Large intestine (tissue), 3 donors: Measurements from ENCODE around the gene DIO3. TPM values are rescaled to one million over a fixed set of nuclear protein-coding genes. Genes with fewer than 3 reads are reported as not detected.

Source experiments
- DNase-seq, 2 donors: peaks; one replicate each; pipeline versions ENCODE4 v3.0.0 to v3.0.0-alpha.2; 2013
- H3K27ac ChIP-seq: one replicate; pipeline ENCODE4 v1.5.1; 2013; ENCODE audit warnings: low read length
- H3K27me3 ChIP-seq: 2 replicates; pipeline ENCODE4 v1.6.1; 2013; ENCODE audit warnings: low read length; ENCODE audit not compliant: control insufficient read depth, insufficient read depth
- H3K36me3 ChIP-seq: 2 replicates; pipeline ENCODE4 v1.6.1; 2013; ENCODE audit warnings: low read length; ENCODE audit not compliant: control insufficient read depth, insufficient read depth
- H3K4me1 ChIP-seq: one replicate; pipeline ENCODE4 v1.6.1; 2013; ENCODE audit warnings: low read length; ENCODE audit not compliant: control insufficient read depth, insufficient read depth
- H3K4me3 ChIP-seq: one replicate; pipeline ENCODE4 v1.5.1; 2013; ENCODE audit warnings: low read length
- H3K9me3 ChIP-seq: one replicate; pipeline ENCODE4 v1.6.1; 2013; ENCODE audit warnings: mild to moderate bottlenecking, low read depth, low read length, moderate library complexity; ENCODE audit not compliant: control insufficient read depth
- WGBS: methylation state at CpG from one replicate; pipeline ENCODE4 v1.1.5; 2013; ENCODE audit warnings: low lambda C conversion rate; ENCODE audit not compliant: insufficient coverage; 5-methylcytosine and 5-hydroxymethylcytosine counted together
- polyA plus RNA-seq: library from polyadenylated mRNA; unstranded; fragments of 120-200 nt; gene quantifications from one replicate; pipeline ENCODE4 v1.2.1, GENCODE V29; 2013

Gene DIO3
- polyA plus RNA-seq, 1 donor, result 5.9 TPM

GRCh38 chr14:101581806-101582205 lies 20.5 kb downstream of the DIO3 start:
- WGBS, result no CpG with 5 or more reads among the region's 9 CpGs

GRCh38 chr14:101582294-101582693 lies 21.0 kb downstream of the DIO3 start:
- no CpG with 5 or more reads among the region's 5 CpGs for WGBS
- no peaks in the 10 kb centered on the region for H3K4me1 ChIP-seq
- no peaks in the 10 kb centered on the region for H3K36me3 ChIP-seq

More at GRCh38 chr14:101581806-101582205, 20.5 kb downstream of the DIO3 start:
- no peaks in the 10 kb centered on the region for H3K36me3 ChIP-seq
- H3K27ac ChIP-seq, result no peak overlapping the region
- DNase-seq, result no peak
- H3K27me3 ChIP-seq, result peaks cover 3% of the 10 kb centered on the region
- H3K4me1 ChIP-seq, result no peaks in the 10 kb centered on the region
- H3K4me3 ChIP-seq, result no peak overlapping the region
- H3K9me3 ChIP-seq, result peaks cover 4% of the 10 kb centered on the region

DNA sequence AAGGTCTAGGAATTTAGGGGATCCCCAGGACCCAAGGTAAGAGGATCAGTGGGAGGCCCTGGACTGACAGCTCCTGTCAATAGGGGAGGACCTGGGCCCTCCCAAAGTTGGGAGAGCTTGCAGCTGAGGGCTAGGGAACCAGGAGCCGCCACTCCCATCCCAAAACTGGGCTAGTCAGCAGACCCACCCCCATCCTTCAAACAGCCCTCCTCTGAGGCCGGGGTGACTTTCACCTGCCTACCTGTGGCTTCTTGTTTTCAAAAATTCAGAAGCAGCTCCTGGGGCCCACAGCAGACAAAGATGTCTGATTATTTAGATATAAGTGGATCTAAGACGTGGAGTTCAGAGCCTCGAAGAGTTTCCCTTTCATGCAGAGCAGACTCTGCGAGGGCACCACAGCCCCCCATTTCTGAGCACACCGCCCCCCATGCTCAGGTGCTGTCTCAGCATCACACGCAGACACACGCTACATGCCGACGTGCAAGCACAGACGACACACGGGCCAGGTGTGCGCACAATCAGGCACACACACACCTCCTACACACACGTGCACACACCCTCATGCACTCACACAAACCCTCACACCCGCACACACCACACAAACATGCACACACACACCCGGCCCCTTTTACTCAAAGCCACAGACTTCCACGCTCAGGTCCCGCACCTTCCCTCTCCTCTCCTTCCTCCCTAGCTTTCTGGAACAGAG lies 21.9 kb downstream of the DIO3 start:
- peaks cover 4% of the 10 kb centered on the region for H3K9me3 ChIP-seq
- no CpG with 5 or more reads among the region's 18 CpGs for WGBS
- DNase-seq, result no peak
- no peak overlapping the region for H3K4me3 ChIP-seq
- no peak overlapping the region for H3K27ac ChIP-seq
- peaks cover 3% of the 10 kb centered on the region for H3K27me3 ChIP-seq
- H3K36me3 ChIP-seq, result no peaks in the 10 kb centered on the region
- H3K4me1 ChIP-seq, result no peaks in the 10 kb centered on the region

More at GRCh38 chr14:101582294-101582693, 21.0 kb downstream of the DIO3 start:
- no peak for DNase-seq
- Histone ChIP-seq H3K9me3 (peaks cover 4% of the 10 kb centered on the region), H3K27ac (no peak overlapping the region), H3K4me3 (no peak overlapping the region), H3K27me3 (peaks cover 3% of the 10 kb centered on the region)

DNA sequence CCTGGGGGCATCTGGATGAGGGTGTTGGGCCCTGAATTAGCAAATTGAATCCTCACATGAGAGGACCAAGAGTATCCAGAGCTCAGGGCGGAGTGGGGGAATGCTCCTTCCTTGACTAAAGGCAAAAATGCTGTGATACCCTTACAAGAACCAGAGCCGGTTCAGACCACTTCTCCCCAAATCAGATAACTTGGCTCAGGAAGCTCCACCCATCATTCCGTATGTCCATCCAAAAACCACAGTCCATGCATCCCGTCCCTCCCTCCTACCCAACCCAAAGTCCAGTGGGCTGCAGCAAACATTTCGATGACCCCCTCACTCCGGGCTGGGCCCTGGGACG lies 22.4 kb downstream of the DIO3 start:
- no peak for DNase-seq
- no peak overlapping the region for H3K27ac ChIP-seq
- whole genome bisulfite sequencing, result no CpG with 5 or more reads among the region's 7 CpGs
- H3K4me1 ChIP-seq, result no peaks in the 10 kb centered on the region
- H3K9me3 ChIP-seq, result peaks cover 4% of the 10 kb centered on the region
- H3K36me3 ChIP-seq, result no peaks in the 10 kb centered on the region
- no peak overlapping the region for H3K4me3 ChIP-seq
- peaks cover under 1% of the 10 kb centered on the region for H3K27me3 ChIP-seq

DNA sequence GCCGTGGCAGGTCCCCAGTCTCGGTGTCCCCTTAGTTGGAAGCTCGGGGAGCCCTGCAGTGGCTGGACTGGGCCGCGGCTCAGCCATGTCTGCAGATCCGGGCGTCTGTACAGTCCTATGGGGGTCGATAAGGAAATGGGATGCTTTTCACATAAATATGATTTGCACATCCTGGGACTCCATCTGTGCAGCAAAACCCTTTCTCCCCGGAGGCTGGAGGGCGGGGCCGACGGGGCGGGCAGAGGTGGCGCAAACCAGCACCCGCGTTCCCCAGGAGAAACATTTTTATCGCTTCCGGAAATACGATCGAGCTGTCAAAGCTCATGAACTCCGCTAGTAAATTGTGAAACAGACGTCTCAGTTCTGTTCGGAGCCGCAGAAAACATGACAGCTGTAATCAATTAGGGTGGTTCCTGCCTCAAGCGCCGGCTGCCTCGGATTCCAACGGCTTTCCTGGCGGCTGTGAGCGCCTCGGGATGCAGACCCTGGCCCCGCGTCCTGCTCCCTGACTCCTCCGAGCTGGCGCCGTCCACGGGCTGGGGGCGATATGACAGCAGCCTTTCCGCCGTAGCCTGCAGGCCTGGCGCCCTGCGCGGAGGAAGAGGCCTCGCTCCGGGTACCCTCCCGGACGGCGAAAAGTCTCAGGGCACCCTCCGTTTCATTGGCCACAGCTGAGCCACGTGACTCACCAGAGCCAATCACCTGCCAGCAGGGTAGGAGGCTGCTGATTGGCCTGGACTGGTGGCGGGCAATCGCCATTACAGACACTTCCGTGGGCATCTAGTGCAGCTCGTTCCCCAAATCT lies 23.0 kb downstream of the DIO3 start:
- Histone ChIP-seq H3K4me1 (no peaks in the 10 kb centered on the region), H3K9me3 (peaks cover 4% of the 10 kb centered on the region), H3K4me3 (no peak overlapping the region), H3K27me3 (no peaks in the 10 kb centered on the region), H3K27ac (no peak overlapping the region), H3K36me3 (no peaks in the 10 kb centered on the region)
- no CpG with 5 or more reads among the region's 54 CpGs for WGBS
- DNase-seq, result no peak

DNA sequence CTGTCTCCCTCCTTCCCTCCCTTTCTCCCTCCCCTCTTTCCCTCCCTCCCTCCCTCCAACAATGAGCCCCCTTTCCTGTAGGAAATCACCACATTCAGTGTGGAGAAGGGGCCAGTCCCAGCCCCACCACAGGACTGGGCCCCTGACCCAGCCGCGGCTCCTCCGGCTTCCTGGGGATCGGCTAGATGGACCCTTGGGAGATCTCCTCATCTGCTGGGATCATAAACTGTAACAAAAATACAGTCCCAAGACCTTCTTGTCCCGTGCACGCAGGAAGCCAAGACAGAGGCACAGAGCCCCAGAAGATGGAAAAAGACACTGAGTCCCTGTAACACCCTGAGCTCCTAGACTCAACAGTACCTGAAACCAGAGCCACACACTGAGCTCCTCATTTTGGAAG lies 23.9 kb downstream of the DIO3 start:
- no peaks in the 10 kb centered on the region for H3K4me1 ChIP-seq
- H3K36me3 ChIP-seq, result no peaks in the 10 kb centered on the region
- DNase-seq, result no peak
- peaks cover 4% of the 10 kb centered on the region for H3K9me3 ChIP-seq
- no peak overlapping the region for H3K4me3 ChIP-seq
- no CpG with 5 or more reads among the region's 6 CpGs for WGBS
- H3K27me3 ChIP-seq, result no peaks in the 10 kb centered on the region
- H3K27ac ChIP-seq, result no peak overlapping the region

DNA sequence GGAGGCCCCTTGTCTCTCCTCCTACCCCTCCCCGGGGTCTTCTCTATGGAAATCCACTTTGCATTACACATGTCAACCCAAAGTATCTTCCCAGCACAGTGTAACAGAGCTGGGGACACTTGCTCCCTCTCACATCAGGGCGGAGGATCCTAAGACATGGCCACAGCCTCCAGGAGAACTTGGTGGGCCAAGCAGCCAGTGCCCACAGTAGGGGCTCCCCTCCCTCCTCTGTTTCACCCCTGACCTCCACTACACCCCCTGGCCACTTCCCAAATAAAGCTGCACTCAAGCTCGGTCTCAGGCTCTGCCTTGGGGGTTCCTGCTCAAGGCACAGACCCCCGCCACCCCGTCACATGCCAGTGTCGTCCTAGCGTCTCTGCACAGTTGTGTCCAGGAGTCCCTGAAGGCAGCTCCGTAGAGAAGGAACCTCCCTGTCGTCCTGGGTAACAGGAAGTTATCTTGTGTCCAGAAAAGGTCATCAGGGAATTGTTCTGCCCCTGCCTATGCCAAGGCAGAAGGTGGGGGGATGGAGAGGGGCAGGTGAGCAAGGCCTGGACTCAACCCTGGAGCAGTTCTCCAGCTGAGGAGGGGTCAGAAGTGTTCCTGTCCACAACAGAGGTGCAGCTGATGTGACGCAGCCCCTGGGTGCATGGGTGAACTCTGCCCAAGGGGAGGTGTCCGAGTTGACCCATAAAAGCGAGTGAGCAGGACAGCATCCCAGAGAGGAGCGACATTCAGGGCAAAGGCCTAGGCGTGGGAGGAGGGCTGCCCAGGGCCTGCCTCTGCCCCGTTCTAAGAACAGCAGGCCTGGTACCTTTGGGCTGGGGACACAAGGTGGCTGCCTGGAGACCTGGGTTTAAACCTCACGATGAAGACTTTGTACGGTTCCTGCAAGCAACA lies 25.5 kb downstream of the DIO3 start:
- Histone ChIP-seq H3K4me1 (no peaks in the 10 kb centered on the region), H3K27ac (no peak overlapping the region), H3K9me3 (peaks cover 4% of the 10 kb centered on the region), H3K4me3 (no peak overlapping the region), H3K36me3 (no peaks in the 10 kb centered on the region), H3K27me3 (no peaks in the 10 kb centered on the region)
- DNase-seq, result no peak
- no CpG with 5 or more reads among the region's 17 CpGs for WGBS

DNA sequence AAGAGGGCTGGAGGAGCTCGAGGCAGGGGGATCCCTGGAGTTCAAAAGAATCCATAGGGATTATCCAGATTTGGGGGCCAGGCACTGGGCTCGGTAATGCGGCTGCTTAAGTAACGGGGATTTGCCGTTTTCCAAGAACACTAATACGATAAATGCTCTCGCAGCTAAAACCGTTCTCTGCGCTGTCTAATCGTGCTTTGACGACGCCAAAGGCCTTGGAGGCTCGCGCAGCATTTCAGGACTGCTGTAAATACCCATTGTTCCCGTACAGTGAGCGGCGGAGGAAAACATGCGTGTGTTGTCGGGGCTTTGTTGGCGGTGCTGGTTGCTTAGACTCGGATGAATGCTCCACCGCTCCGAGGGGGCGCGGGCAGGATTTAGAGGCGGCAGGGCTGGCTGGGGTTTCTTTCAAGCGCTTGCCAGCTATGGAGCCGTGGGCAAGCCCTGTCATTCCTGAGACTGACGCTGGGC lies 26.2 kb downstream of the DIO3 start:
- Histone ChIP-seq H3K4me3 (no peak overlapping the region), H3K27ac (no peak overlapping the region), H3K9me3 (peaks cover 4% of the 10 kb centered on the region), H3K36me3 (no peaks in the 10 kb centered on the region), H3K4me1 (no peaks in the 10 kb centered on the region), H3K27me3 (no peaks in the 10 kb centered on the region)
- no peak for DNase-seq
- WGBS, result 89% methylated on average over 3 of the region's 29 CpGs

- DNase-seq, result no peak
- H3K27me3 ChIP-seq, result no peaks in the 10 kb centered on the region
- WGBS, result no CpG with 5 or more reads among the region's 17 CpGs
- no peak overlapping the region for H3K27ac ChIP-seq
- H3K9me3 ChIP-seq, result peaks cover 4% of the 10 kb centered on the region
- H3K4me1 ChIP-seq, result no peaks in the 10 kb centered on the region
- no peaks in the 10 kb centered on the region for H3K36me3 ChIP-seq
- no peak overlapping the region for H3K4me3 ChIP-seq
Measured at GRCh38 chr14:101588286-101588975, 27.1 kb downstream of the DIO3 start.

DNA sequence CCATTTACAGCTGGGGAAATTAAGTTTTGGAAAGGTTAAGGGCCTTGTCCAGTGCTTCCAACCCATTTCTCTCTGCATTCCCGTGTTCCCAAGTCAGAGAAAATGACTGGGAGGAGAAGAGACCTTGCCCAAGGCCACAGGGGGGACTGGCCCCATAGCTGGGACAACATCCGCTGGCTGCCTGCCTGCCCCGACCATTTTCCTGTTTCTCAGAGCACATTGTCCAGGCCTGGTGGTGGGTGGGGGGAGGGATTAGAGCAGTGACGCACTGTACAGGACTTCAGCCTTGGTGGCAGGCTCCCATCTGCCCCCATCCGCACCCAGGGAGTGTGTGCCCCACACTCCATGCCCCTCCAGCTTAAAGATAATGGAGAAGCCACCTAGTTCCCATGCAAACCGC lies 27.7 kb downstream of the DIO3 start:
- no CpG with 5 or more reads among the region's 6 CpGs for WGBS
- H3K27ac ChIP-seq, result no peak overlapping the region
- H3K27me3 ChIP-seq, result no peaks in the 10 kb centered on the region
- H3K9me3 ChIP-seq, result peaks cover 1% of the 10 kb centered on the region
- DNase-seq, result no peak
- H3K4me3 ChIP-seq, result no peak overlapping the region
- no peaks in the 10 kb centered on the region for H3K4me1 ChIP-seq
- no peaks in the 10 kb centered on the region for H3K36me3 ChIP-seq
